Astrocyte (in vitro differentiated cells and primary cell): Measurements from ENCODE around the gene ULBP2.

Experiments used
- EZH2 ChIP-seq: IDR thresholded peaks from 2 replicates; pipeline ENCODE4 v1.6.1; 2012; ENCODE audit warnings: mild to moderate bottlenecking, low read length, inconsistent platforms; ENCODE audit not compliant: insufficient read depth
- TF ChIP-seq, protein P1 (sequence below): IDR thresholded peaks from 2 replicates; pipeline ENCODE4 v1.5.1; 2011; ENCODE audit warnings: low read depth, mild to moderate bottlenecking, inconsistent platforms, low read length, moderate library complexity; ENCODE audit not compliant: insufficient read depth

DNA sequence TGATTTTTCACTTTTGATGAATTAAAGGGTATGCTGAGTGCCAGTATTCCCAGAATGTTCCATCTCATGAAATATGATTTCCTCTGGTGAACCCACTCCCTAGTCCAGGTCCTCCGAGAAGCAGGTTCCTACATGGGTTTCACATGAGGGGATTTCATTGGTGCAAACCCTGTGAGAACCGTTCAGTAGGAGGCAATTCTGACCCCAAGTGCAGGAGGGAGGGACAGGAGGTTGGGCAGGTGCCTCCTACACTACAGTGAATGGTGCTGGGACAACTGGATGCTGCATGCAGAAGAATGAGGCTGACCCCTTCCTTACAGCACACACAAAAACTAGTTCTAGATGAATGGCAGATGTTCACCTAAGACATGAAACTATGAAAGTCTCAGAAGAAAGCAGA lies 5.1 kb upstream of the ULBP2 start:
- TF ChIP-seq EZH2, result no peak
- TF ChIP-seq, protein P1, sequence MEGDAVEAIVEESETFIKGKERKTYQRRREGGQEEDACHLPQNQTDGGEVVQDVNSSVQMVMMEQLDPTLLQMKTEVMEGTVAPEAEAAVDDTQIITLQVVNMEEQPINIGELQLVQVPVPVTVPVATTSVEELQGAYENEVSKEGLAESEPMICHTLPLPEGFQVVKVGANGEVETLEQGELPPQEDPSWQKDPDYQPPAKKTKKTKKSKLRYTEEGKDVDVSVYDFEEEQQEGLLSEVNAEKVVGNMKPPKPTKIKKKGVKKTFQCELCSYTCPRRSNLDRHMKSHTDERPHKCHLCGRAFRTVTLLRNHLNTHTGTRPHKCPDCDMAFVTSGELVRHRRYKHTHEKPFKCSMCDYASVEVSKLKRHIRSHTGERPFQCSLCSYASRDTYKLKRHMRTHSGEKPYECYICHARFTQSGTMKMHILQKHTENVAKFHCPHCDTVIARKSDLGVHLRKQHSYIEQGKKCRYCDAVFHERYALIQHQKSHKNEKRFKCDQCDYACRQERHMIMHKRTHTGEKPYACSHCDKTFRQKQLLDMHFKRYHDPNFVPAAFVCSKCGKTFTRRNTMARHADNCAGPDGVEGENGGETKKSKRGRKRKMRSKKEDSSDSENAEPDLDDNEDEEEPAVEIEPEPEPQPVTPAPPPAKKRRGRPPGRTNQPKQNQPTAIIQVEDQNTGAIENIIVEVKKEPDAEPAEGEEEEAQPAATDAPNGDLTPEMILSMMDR, result no peak
